ENCODE results near the gene C1orf56. TPM values are rescaled to one million over a fixed set of nuclear protein-coding genes. Genes with fewer than 3 reads are reported as not detected.

C1orf56 gene
- total and polyA plus RNA-seq, 2 of the 13 experiments (the other 11 are each of a cell fraction or from before 2014, with no cell fraction given): 1.5 to 3.2 TPM

DNA sequence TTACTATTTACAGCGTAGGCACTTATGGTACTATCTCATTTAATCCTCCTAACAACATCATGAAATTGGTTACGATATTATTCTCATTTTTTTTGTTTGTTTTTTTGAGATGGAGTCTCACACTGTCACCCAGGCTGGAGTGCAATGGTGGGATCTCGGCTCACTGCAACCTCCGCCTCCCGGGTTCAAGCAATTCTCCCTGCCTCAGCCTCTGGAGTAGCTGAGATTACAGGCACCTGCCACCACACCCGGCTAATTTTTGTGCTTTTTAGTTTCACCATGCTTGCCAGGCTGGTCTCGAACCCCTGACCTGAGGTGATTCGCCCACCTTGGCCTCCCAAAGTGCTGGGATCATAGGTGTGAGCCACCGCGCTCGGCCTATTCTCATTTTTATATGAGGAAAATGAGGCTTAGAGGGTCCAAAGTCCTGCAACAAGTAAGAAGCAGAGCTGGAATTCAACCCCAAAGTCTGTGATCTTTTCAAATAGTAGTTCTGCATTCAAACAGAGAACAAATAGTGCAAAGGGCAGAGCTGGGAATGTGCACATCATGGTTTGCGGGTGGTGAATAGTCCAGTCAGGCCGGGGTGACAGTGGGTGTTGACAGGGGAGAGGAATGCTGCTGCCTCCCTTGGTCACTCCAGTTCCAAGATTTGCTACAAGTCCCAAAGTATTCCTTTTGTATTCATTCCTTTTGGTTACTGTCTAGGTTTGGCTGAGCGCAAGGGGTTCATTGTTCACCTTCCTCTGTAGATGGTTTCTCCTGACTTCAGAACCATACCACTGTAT is 34.7 kb upstream of the C1orf56 start:
- intact Hi-C loops (cut with micrococcal nuclease; ENCODE audit: unreplicated experiment): loop anchor here (2.0 to 5.0 kb wide), 2 partner anchors 46 to 134 kb away; partner anchors contain the start of genes CDC42SE1 and SEMA6C
- TF ChIP-seq FOXA1 (IDR thresholded peaks at IDR 0.05): 0 out of 2 replicates have a peak, but pooled peaks have one; percentile 43
- peak; percentile 83 for TF ChIP-seq FOXA1 (CRISPR knock-in tag; IDR thresholded peaks at IDR 0.05)
- peak; percentile 80 for TF ChIP-seq NCOA2 (CRISPR knock-in tag; IDR thresholded peaks at IDR 0.05)
- peak; percentile 48; the same call in 1 of the 2 replicates for TF ChIP-seq NR2F6 (IDR thresholded peaks at IDR 0.05)
- peak; percentile 76 for TF ChIP-seq NR2F6 (CRISPR knock-in tag; IDR thresholded peaks at IDR 0.05)
- peak; percentile 71; the same call in 1 of the 2 replicates for TF ChIP-seq ZNF598 (CRISPR knock-in tag; IDR thresholded peaks at IDR 0.05; ENCODE audit: borderline replicate concordance)
- TF ChIP-seq ZEB1 (IDR thresholded peaks at IDR 0.05; ENCODE audit: insufficient replicate concordance, low read depth): peak; percentile 67
- peak; percentile 80 for TF ChIP-seq ZSCAN25 (CRISPR knock-in tag; IDR thresholded peaks at IDR 0.05)
- TF ChIP-seq, protein P1, sequence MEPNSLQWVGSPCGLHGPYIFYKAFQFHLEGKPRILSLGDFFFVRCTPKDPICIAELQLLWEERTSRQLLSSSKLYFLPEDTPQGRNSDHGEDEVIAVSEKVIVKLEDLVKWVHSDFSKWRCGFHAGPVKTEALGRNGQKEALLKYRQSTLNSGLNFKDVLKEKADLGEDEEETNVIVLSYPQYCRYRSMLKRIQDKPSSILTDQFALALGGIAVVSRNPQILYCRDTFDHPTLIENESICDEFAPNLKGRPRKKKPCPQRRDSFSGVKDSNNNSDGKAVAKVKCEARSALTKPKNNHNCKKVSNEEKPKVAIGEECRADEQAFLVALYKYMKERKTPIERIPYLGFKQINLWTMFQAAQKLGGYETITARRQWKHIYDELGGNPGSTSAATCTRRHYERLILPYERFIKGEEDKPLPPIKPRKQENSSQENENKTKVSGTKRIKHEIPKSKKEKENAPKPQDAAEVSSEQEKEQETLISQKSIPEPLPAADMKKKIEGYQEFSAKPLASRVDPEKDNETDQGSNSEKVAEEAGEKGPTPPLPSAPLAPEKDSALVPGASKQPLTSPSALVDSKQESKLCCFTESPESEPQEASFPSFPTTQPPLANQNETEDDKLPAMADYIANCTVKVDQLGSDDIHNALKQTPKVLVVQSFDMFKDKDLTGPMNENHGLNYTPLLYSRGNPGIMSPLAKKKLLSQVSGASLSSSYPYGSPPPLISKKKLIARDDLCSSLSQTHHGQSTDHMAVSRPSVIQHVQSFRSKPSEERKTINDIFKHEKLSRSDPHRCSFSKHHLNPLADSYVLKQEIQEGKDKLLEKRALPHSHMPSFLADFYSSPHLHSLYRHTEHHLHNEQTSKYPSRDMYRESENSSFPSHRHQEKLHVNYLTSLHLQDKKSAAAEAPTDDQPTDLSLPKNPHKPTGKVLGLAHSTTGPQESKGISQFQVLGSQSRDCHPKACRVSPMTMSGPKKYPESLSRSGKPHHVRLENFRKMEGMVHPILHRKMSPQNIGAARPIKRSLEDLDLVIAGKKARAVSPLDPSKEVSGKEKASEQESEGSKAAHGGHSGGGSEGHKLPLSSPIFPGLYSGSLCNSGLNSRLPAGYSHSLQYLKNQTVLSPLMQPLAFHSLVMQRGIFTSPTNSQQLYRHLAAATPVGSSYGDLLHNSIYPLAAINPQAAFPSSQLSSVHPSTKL (CRISPR knock-in tag; IDR thresholded peaks at IDR 0.05): peak; percentile 91
- TF ChIP-seq, protein P2, sequence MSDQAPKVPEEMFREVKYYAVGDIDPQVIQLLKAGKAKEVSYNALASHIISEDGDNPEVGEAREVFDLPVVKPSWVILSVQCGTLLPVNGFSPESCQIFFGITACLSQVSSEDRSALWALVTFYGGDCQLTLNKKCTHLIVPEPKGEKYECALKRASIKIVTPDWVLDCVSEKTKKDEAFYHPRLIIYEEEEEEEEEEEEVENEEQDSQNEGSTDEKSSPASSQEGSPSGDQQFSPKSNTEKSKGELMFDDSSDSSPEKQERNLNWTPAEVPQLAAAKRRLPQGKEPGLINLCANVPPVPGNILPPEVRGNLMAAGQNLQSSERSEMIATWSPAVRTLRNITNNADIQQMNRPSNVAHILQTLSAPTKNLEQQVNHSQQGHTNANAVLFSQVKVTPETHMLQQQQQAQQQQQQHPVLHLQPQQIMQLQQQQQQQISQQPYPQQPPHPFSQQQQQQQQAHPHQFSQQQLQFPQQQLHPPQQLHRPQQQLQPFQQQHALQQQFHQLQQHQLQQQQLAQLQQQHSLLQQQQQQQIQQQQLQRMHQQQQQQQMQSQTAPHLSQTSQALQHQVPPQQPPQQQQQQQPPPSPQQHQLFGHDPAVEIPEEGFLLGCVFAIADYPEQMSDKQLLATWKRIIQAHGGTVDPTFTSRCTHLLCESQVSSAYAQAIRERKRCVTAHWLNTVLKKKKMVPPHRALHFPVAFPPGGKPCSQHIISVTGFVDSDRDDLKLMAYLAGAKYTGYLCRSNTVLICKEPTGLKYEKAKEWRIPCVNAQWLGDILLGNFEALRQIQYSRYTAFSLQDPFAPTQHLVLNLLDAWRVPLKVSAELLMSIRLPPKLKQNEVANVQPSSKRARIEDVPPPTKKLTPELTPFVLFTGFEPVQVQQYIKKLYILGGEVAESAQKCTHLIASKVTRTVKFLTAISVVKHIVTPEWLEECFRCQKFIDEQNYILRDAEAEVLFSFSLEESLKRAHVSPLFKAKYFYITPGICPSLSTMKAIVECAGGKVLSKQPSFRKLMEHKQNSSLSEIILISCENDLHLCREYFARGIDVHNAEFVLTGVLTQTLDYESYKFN (CRISPR knock-in tag; conservative IDR thresholded peaks at IDR 0.05): peak; percentile 99
- TF ChIP-seq ZMYM2 (CRISPR knock-in tag; IDR thresholded peaks at IDR 0.05): peak; percentile 97
- TF ChIP-seq, protein P3, sequence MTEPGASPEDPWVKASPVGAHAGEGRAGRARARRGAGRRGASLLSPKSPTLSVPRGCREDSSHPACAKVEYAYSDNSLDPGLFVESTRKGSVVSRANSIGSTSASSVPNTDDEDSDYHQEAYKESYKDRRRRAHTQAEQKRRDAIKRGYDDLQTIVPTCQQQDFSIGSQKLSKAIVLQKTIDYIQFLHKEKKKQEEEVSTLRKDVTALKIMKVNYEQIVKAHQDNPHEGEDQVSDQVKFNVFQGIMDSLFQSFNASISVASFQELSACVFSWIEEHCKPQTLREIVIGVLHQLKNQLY (CRISPR knock-in tag; IDR thresholded peaks at IDR 0.05): 0 out of 2 replicates have a peak, but pooled peaks have one; percentile 64
- TF ChIP-seq GTF3A (CRISPR knock-in tag; conservative IDR thresholded peaks at IDR 0.05): 0 out of 2 replicates have a peak, but pooled peaks have one; percentile 58
- peak; percentile 47; the same call in 1 of the 2 replicates for TF ChIP-seq KMT2A (CRISPR knock-in tag; IDR thresholded peaks at IDR 0.05)
- TF ChIP-seq ATRX (CRISPR knock-in tag; IDR thresholded peaks at IDR 0.05; ENCODE audit: borderline replicate concordance): no peak
- no peak for TF ChIP-seq TCF12 (IDR thresholded peaks at IDR 0.05)
- peak; percentile 71; the same call in 1 of the 2 replicates for TF ChIP-seq TCF12 (CRISPR knock-in tag; IDR thresholded peaks at IDR 0.05)

More for the DNA sequence above, 34.7 kb upstream of the C1orf56 start:
- BruUV-seq (replicated peaks): no TSS peak
- H2AFZ ChIP-seq (ENCODE audit: low read length): no peak overlapping the region
- no peaks in the 10 kb centered on the region for H3K9me3 ChIP-seq (ENCODE audit: low read length)
- FAIRE-seq: peak; percentile 94
- CTCF ChIA-PET (ENCODE audit: low intra/inter-chr PET ratio, low total read pairs): interaction anchor here (0.8 to 1.3 kb wide), 2 partner anchors 11 to 33 kb away, joined by 3 to 6 read pairs; no protein-coding TSS in a partner anchor
- peak overlapping the region; percentile 99 for H3K27ac ChIP-seq (ENCODE audit: extremely low read length, insufficient read depth, low read length)
- H3K27me3 ChIP-seq (ENCODE audit: control insufficient read depth in 1 of 2, insufficient read depth in 2 of 2, low read length in 2 of 2): no peaks in the 10 kb centered on the region; a peak in 1 of 5 replicates
- peak overlapping the region; percentile 80 for H3K4me2 ChIP-seq (ENCODE audit: low read depth, low read length)
- H3K4me1 ChIP-seq (ENCODE audit: insufficient read depth, low read length): peaks cover 62% of the 10 kb centered on the region
- peak overlapping the region; percentile 18 to 44 (median 39); a peak in 5 of 6 replicates for H3K4me3 ChIP-seq (replicated peaks in 1 of 3; ENCODE audit: insufficient read depth in 1 of 3, low read depth in 2 of 3, low read length in 3 of 3)
- H3K9ac ChIP-seq (ENCODE audit: insufficient read depth, low read depth, low read length): peak overlapping the region; percentile 78
- ATAC-seq: peak; percentile 93
- WGBS (ENCODE audit: low lambda C conversion rate): 18% methylated on average over 14 of the region's 14 CpGs
- no peaks in the 10 kb centered on the region for H4K20me1 ChIP-seq (ENCODE audit: insufficient read depth, low read length)
- no peaks in the 10 kb centered on the region; a peak in 1 of 5 replicates for H3K36me3 ChIP-seq (replicated peaks in 1 of 2; ENCODE audit: control insufficient read depth in 1 of 2, insufficient read depth in 2 of 2, low read length in 2 of 2)
- POLR2A ChIA-PET: interaction anchor here (0.6 to 4.0 kb wide), 17 partner anchors 10 to 433 kb away, joined by 3 to 21 read pairs (median 4); partner anchors contain the start of genes ANXA9, C1orf56, CDC42SE1 and CERS2
- DNase-seq (ENCODE audit: low spot score): peak; percentile 98
- in situ Hi-C loops (cut with HindIII; ENCODE audit: extremely low pct_ligation_motif_present, low pct_unique_long_range_greater_than_20kb): no loop called here
- peaks cover 20% of the 10 kb centered on the region for H3K79me2 ChIP-seq (ENCODE audit: insufficient read depth, low read length)
